SK-N-SH (cell line): ENCODE measurements around the gene PPARGC1A. TPM values are rescaled to one million over a fixed set of nuclear protein-coding genes. Genes with fewer than 3 reads are reported as not detected.

ENCODE experiments used
- CTCF ChIA-PET: fragments of 300-600, 350-600 bp; formaldehyde crosslinking; extraction: SDS; loops from one replicate; lab custom pipeline; 2021; lab: Yijun Ruan, JAX
- POLR2A ChIA-PET: fragments of 350-600 bp; sonication (Branson Sonifier 250); formaldehyde crosslinking; extraction: SDS; loops from one replicate; lab custom pipeline; 2020; ENCODE audit warnings: antibody characterized with exemption, inconsistent platforms; lab: Yijun Ruan, JAX
- DNase-seq: peaks from one replicate; pipeline ENCODE4 v3.0.0; 2012
- H2AFZ ChIP-seq: fragments of 200-600 bp; sonication (generic); 2 replicates; pipeline ENCODE4 v1.8.1; 2016; ENCODE audit warnings: antibody characterized with exemption, mild to moderate bottlenecking, low read depth
- H3F3A ChIP-seq: fragments of 200-600 bp; sonication (generic); replicated peaks from 2 replicates; pipeline ENCODE3; 2016; ENCODE audit warnings: antibody characterized with exemption, mild to moderate bottlenecking; ENCODE audit not compliant: insufficient read depth
- H3K27ac ChIP-seq, 2 experiments: fragments of 200-500 bp in 1 of 2; fragments of 200-600 bp in 1 of 2; sonication (Bioruptor generic) in 1 of 2; sonication (generic), shearing (Covaris generic) in 1 of 2; 2 replicates each; pipeline versions ENCODE4 v1.5.1 to v1.6.1; 2014 to 2016; ENCODE audit warnings: low read depth in 2 of 2, inconsistent platforms in 1 of 2, low read length in 1 of 2, mild to moderate bottlenecking in 1 of 2, mixed read lengths in 1 of 2
- H3K27me3 ChIP-seq: fragments of 200-600 bp; sonication (generic), shearing (Covaris generic); 2 replicates; pipeline ENCODE4 v1.6.1; 2016; ENCODE audit warnings: mixed run types; ENCODE audit not compliant: insufficient read depth
- H3K36me3 ChIP-seq, 2 experiments: fragments of 200-500 bp in 1 of 2; fragments of 200-600 bp in 1 of 2; sonication (Bioruptor generic) in 1 of 2; sonication (generic) in 1 of 2; replicated peaks in 1 of 2; 2 replicates each; pipeline versions ENCODE3 to v1.5.1; 2014 to 2016; ENCODE audit warnings: low read length in 1 of 2, mild to moderate bottlenecking in 1 of 2; ENCODE audit not compliant: insufficient read depth in 2 of 2, control insufficient read depth in 1 of 2
- H3K4me1 ChIP-seq, 2 experiments: fragments of 200-500 bp in 1 of 2; fragments of 200-600 bp in 1 of 2; sonication (Bioruptor generic) in 1 of 2; sonication (generic), shearing (Covaris generic) in 1 of 2; 2 replicates each; pipeline versions ENCODE4 v1.5.1 to v1.6.1; 2014 to 2016; ENCODE audit warnings: low read depth in 1 of 2, low read length in 1 of 2, mixed run types in 1 of 2; ENCODE audit not compliant: insufficient read depth in 2 of 2, control insufficient read depth in 1 of 2
- H3K4me2 ChIP-seq: fragments of 200-600 bp; sonication (generic), shearing (Covaris generic); 2 replicates; pipeline ENCODE4 v1.6.1; 2017; ENCODE audit warnings: mixed run types
- H3K4me3 ChIP-seq, 2 experiments: fragments of 200-500 bp in 1 of 2; fragments of 200-600 bp in 1 of 2; sonication (Bioruptor generic) in 1 of 2; sonication (generic), shearing (Covaris generic) in 1 of 2; 2 replicates each; pipeline versions ENCODE4 v1.5.1 to v1.8.1; 2014 to 2016; ENCODE audit warnings: low read depth in 2 of 2, inconsistent platforms in 1 of 2, low read length in 1 of 2, mild to moderate bottlenecking in 1 of 2, mixed read lengths in 1 of 2, moderate library complexity in 1 of 2
- H3K79me2 ChIP-seq: fragments of 200-600 bp; sonication (generic); 2 replicates; pipeline ENCODE4 v1.8.1; 2017; ENCODE audit warnings: mild to moderate bottlenecking; ENCODE audit not compliant: insufficient read depth
- H3K9ac ChIP-seq: fragments of 200-600 bp; sonication (generic); 2 replicates; pipeline ENCODE4 v1.6.1; 2017; ENCODE audit warnings: mixed run types
- H3K9me2 ChIP-seq: fragments of 200-600 bp; sonication (generic); 2 replicates; pipeline ENCODE4 v1.6.1; 2017; ENCODE audit warnings: mixed run types
- H3K9me3 ChIP-seq: fragments of 200-600 bp; sonication (generic); 2 replicates; pipeline ENCODE4 v1.6.1; 2017; ENCODE audit warnings: mixed run types, mild to moderate bottlenecking, moderate library complexity
- H4K20me1 ChIP-seq: fragments of 200-600 bp; sonication (generic); 2 replicates; pipeline ENCODE4 v1.6.1; 2017; ENCODE audit warnings: mild to moderate bottlenecking, mixed run types; ENCODE audit not compliant: insufficient read depth
- CTCF ChIP-seq: fragments of 200-600 bp; sonication (generic); IDR thresholded peaks from 2 replicates; pipeline ENCODE4 v1.6.1; 2017; ENCODE audit warnings: antibody characterized with exemption, mild to moderate bottlenecking, moderate library complexity
- ELF1 ChIP-seq: IDR thresholded peaks from 2 replicates; pipeline ENCODE4 v1.4.0; 2012
- EZH2phosphoT487 ChIP-seq: fragments of 200-600 bp; sonication (generic); IDR thresholded peaks from 2 replicates; pipeline ENCODE4 v1.6.1; 2017; ENCODE audit warnings: low read depth, mixed run types, mild to moderate bottlenecking, antibody characterized with exemption, moderate library complexity, borderline replicate concordance
- FOXJ3 ChIP-seq: sonication (generic); formaldehyde crosslinking; IDR thresholded peaks from 2 replicates; pipeline ENCODE4 v1.5.1; 2020; ENCODE audit warnings: mild to moderate bottlenecking, missing genetic modification reagents
- FOXM1 ChIP-seq: IDR thresholded peaks from 2 replicates; pipeline ENCODE4 v1.4.0; 2012; ENCODE audit warnings: low read depth, mild to moderate bottlenecking
- MEF2A ChIP-seq: IDR thresholded peaks from 2 replicates; pipeline ENCODE4 v1.4.0; 2012; ENCODE audit warnings: low read depth, borderline replicate concordance
- NRF1 ChIP-seq: IDR thresholded peaks from 2 replicates; pipeline ENCODE4 v1.6.1; 2012; ENCODE audit warnings: low read depth, mild to moderate bottlenecking, low read length
- POLR2AphosphoS5 ChIP-seq: IDR thresholded peaks from 2 replicates; pipeline ENCODE4 v1.6.1; 2012; ENCODE audit warnings: low read depth, low read length
- RAD21 ChIP-seq: IDR thresholded peaks from 2 replicates; pipeline ENCODE4 v1.6.1; 2012; ENCODE audit warnings: mild to moderate bottlenecking, low read length
- RCOR1 ChIP-seq: fragments of 150-350 bp; IDR thresholded peaks from 2 replicates; pipeline ENCODE4 v1.6.1; 2017; ENCODE audit warnings: antibody characterized with exemption, low read length
- RXRA ChIP-seq: IDR thresholded peaks from 2 replicates; pipeline ENCODE4 v1.4.0; 2012; ENCODE audit warnings: low read depth, mild to moderate bottlenecking, borderline replicate concordance
- TAF1 ChIP-seq: IDR thresholded peaks from 2 replicates; pipeline ENCODE4 v1.6.1; 2012; ENCODE audit warnings: low read depth, mild to moderate bottlenecking, low read length, moderate library complexity, borderline replicate concordance
- TCF12 ChIP-seq: IDR thresholded peaks from 2 replicates; pipeline ENCODE4 v1.4.0; 2012
- USF1 ChIP-seq: IDR thresholded peaks from 2 replicates; pipeline ENCODE4 v1.4.0; 2012; ENCODE audit warnings: low read depth, borderline replicate concordance
- USF2 ChIP-seq: fragments of 150-350 bp; IDR thresholded peaks from 2 replicates; pipeline ENCODE4 v1.6.1; 2017; ENCODE audit warnings: antibody characterized with exemption, low read length, low read depth, borderline replicate concordance
- WGBS: methylation state at CpG from one replicate; pipeline ENCODE4 v1.1.6; 2017; ENCODE audit warnings: low lambda C conversion rate; 5-methylcytosine and 5-hydroxymethylcytosine counted together
- polyA plus RNA-seq, 3 experiments: library from polyadenylated mRNA; depleted of rRNA; stranded (reverse); fragments of >200 nt; gene quantifications; 2 replicates each; pipeline ENCODE4 v1.2.3, GENCODE V29; 2012
- TF ChIP-seq, protein P1 (sequence below): fragments of 150-350 bp; IDR thresholded peaks from 2 replicates; pipeline ENCODE4 v1.6.1; 2016; ENCODE audit warnings: mild to moderate bottlenecking, low read depth, low read length
- TF ChIP-seq, protein P2 (sequence below): IDR thresholded peaks from 2 replicates; pipeline ENCODE4 v1.4.0; 2012; ENCODE audit warnings: low read depth, borderline replicate concordance

Gene PPARGC1A
- polyA plus RNA-seq, 1 of the 3 experiments (the other 2 are of a cell fraction): 0.07 TPM

GRCh38 chr4:23789762-23790161 is 100.1 kb downstream of the PPARGC1A start (continued):
- TF ChIP-seq, protein P1, sequence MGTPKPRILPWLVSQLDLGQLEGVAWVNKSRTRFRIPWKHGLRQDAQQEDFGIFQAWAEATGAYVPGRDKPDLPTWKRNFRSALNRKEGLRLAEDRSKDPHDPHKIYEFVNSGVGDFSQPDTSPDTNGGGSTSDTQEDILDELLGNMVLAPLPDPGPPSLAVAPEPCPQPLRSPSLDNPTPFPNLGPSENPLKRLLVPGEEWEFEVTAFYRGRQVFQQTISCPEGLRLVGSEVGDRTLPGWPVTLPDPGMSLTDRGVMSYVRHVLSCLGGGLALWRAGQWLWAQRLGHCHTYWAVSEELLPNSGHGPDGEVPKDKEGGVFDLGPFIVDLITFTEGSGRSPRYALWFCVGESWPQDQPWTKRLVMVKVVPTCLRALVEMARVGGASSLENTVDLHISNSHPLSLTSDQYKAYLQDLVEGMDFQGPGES: no peak
- no peak for TF ChIP-seq USF2

DNA sequence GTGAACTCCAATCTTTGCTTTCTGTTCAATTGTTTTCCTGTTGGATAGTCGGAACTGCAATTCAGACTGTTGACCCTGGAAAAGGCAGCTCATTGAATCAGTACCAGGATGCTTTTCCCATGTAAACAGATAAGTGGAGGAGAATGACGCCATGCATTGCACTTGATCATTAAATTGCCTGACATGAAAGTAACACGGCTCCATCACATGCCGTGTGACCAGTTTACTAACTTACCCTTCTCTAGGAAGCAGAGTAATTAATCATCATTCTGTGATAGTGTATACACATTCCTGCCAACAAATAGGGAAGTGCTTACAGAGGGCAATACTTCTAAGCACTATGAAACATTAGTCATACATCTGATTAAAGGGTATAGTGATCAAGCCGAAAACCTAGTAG is 101.4 kb downstream of the PPARGC1A start:
- Histone ChIP-seq H3K4me3 (no peak overlapping the region), H4K20me1 (no peaks in the 10 kb centered on the region), H3K9ac (no peak overlapping the region), H3F3A (no peaks in the 10 kb centered on the region), H3K4me1 (no peaks in the 10 kb centered on the region), H3K4me2 (no peak overlapping the region), H3K9me3 (no peaks in the 10 kb centered on the region), H3K27me3 (no peaks in the 10 kb centered on the region), H3K79me2 (no peaks in the 10 kb centered on the region), H3K27ac (no peak overlapping the region), H2AFZ (no peak overlapping the region), H3K36me3 (no peaks in the 10 kb centered on the region), H3K9me2 (no peaks in the 10 kb centered on the region)
- ChIA-PET POLR2A (no interaction called here), CTCF (interaction anchor here (0.8 kb wide), 1 partner anchor 16 kb away, joined by 3 read pairs; no protein-coding TSS in a partner anchor)
- WGBS: 46% methylated on average over 5 of the region's 5 CpGs
- TF ChIP-seq FOXM1: no peak
- no peak for TF ChIP-seq MEF2A
- TF ChIP-seq RAD21: no peak
- no peak for TF ChIP-seq CTCF
- no peak for TF ChIP-seq ELF1
- TF ChIP-seq, protein P1: no peak
- no peak for TF ChIP-seq NRF1
- no peak for TF ChIP-seq POLR2AphosphoS5
- no peak for TF ChIP-seq TCF12
- TF ChIP-seq RCOR1: no peak
- TF ChIP-seq RXRA: no peak
- TF ChIP-seq EZH2phosphoT487: no peak
- TF ChIP-seq, protein P2, sequence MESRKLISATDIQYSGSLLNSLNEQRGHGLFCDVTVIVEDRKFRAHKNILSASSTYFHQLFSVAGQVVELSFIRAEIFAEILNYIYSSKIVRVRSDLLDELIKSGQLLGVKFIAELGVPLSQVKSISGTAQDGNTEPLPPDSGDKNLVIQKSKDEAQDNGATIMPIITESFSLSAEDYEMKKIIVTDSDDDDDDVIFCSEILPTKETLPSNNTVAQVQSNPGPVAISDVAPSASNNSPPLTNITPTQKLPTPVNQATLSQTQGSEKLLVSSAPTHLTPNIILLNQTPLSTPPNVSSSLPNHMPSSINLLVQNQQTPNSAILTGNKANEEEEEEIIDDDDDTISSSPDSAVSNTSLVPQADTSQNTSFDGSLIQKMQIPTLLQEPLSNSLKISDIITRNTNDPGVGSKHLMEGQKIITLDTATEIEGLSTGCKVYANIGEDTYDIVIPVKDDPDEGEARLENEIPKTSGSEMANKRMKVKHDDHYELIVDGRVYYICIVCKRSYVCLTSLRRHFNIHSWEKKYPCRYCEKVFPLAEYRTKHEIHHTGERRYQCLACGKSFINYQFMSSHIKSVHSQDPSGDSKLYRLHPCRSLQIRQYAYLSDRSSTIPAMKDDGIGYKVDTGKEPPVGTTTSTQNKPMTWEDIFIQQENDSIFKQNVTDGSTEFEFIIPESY: no peak
- no peak for TF ChIP-seq FOXJ3 (CRISPR knock-in tag)
- TF ChIP-seq USF2: no peak
- no peak for TF ChIP-seq USF1
- no peak for TF ChIP-seq TAF1
- DNase-seq: no peak
